ENCODE measurements around the gene TBL1X. TPM values are rescaled to one million over a fixed set of nuclear protein-coding genes. Genes with fewer than 3 reads are reported as not detected.
A peak's percentile ranks its signal among the peaks of the same experiment; 100 is the strongest.

The TBL1X gene
- total RNA-seq, 1 donor = 30.7 TPM

- DNase-seq (ENCODE audit: low read depth) = no peak
- TF ChIP-seq, protein P1, sequence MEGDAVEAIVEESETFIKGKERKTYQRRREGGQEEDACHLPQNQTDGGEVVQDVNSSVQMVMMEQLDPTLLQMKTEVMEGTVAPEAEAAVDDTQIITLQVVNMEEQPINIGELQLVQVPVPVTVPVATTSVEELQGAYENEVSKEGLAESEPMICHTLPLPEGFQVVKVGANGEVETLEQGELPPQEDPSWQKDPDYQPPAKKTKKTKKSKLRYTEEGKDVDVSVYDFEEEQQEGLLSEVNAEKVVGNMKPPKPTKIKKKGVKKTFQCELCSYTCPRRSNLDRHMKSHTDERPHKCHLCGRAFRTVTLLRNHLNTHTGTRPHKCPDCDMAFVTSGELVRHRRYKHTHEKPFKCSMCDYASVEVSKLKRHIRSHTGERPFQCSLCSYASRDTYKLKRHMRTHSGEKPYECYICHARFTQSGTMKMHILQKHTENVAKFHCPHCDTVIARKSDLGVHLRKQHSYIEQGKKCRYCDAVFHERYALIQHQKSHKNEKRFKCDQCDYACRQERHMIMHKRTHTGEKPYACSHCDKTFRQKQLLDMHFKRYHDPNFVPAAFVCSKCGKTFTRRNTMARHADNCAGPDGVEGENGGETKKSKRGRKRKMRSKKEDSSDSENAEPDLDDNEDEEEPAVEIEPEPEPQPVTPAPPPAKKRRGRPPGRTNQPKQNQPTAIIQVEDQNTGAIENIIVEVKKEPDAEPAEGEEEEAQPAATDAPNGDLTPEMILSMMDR (IDR thresholded peaks at IDR 0.05; ENCODE audit: insufficient read depth, low read depth, low read length) = peak; percentile 6
- H3K4me3 ChIP-seq (ENCODE audit: low read depth, low read length) = no peak overlapping the region
Measured at GRCh38 chrX:9573282-9574106, 108.6 kb downstream of the TBL1X start.

DNA sequence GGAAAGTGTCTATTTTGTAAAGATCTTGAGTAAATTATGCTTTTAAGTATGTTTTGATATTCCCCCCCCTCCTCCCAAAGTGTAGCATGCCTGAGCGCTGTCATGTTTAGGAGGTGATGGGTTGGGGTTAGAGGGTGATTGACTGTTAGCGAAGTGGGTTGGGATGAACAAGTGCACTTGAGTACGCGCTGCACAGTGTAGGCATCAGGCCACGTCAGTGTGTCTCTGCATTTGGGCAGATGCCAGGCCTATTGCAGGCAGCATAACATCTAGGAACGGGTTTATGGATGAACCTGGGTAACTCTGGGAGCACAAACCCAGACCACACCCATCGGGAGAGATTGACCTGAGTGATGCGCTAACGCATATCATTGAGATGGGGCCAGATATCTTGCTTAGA lies 111.2 kb downstream of the TBL1X start:
- H3K4me3 ChIP-seq (ENCODE audit: low read depth, low read length) = no peak overlapping the region
- TF ChIP-seq, protein P1 (IDR thresholded peaks at IDR 0.05; ENCODE audit: insufficient read depth, low read depth, low read length) = no peak
- no peak for DNase-seq (ENCODE audit: low read depth)

- H3K4me3 ChIP-seq (ENCODE audit: low read depth, low read length) = no peak overlapping the region
- TF ChIP-seq, protein P1 (IDR thresholded peaks at IDR 0.05; ENCODE audit: insufficient read depth, low read depth, low read length) = no peak
- no peak for DNase-seq (ENCODE audit: low read depth)
Measured at GRCh38 chrX:9577555-9577954, 112.7 kb downstream of the TBL1X start.

GRCh38 chrX:9578083-9578779 lies 113.4 kb downstream of the TBL1X start:
- peak; percentile 45 for DNase-seq (ENCODE audit: low read depth)
- TF ChIP-seq, protein P1 (IDR thresholded peaks at IDR 0.05; ENCODE audit: insufficient read depth, low read depth, low read length) = no peak
- no peak overlapping the region for H3K4me3 ChIP-seq (ENCODE audit: low read depth, low read length)

- DNase-seq (ENCODE audit: low read depth) = peak; percentile 43
- H3K4me3 ChIP-seq (ENCODE audit: low read depth, low read length) = no peak overlapping the region
- TF ChIP-seq, protein P1 (IDR thresholded peaks at IDR 0.05; ENCODE audit: insufficient read depth, low read depth, low read length) = no peak
Measured at GRCh38 chrX:9581771-9582385, 117.0 kb downstream of the TBL1X start.

GRCh38 chrX:9582956-9583355 lies 118.1 kb downstream of the TBL1X start:
- no peak overlapping the region for H3K4me3 ChIP-seq (ENCODE audit: low read depth, low read length)
- TF ChIP-seq, protein P1 (IDR thresholded peaks at IDR 0.05; ENCODE audit: insufficient read depth, low read depth, low read length) = no peak
- no peak for DNase-seq (ENCODE audit: low read depth)
